Measurements from ENCODE around the gene JUND.

DNA sequence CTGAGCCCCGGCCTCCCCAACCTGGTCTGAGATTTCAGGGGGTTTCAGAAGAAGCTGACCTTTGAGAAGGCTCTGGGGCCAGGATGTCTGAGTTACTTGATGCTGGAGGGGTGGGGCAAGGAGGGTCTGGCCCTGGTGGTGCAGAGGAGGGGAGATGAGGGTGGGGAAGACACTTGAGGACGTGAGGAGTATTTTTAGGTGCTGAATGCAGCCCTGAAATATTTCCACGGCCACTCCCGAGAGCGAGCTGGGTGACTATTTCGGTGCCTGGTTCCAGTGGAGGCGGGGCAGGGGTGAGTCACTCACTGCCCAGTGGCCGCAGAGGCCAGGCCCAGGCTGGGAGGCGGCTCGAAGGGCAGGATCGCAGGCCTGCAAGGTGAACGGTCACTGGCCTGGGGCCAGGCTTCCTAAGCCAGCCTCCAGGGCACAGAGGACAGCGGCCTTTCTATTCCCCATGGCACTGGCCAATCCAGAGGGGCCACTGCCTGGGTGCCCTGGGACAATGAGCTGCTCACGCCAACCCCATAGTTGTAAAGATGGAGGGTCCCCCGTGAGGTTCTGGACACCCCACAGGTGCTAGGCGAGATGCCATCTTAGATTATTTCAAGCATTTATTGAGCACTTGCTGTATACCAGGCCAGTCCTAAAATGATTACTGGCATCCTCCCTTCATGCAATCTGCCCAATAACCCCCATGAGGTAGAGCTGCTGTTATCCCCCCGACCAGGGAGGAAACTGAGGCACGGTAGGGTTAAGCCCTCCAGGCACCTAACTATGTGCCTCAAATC, 19.7 kb upstream of the JUND start:
- TF ChIP-seq TEAD4 (IDR thresholded peaks at IDR 0.05) = no peak
- TF ChIP-seq, protein P1, sequence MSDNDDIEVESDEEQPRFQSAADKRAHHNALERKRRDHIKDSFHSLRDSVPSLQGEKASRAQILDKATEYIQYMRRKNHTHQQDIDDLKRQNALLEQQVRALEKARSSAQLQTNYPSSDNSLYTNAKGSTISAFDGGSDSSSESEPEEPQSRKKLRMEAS (IDR thresholded peaks at IDR 0.05) = peak; percentile 28; the same call in 1 of the 2 replicates
